ENCODE measurements around the gene NEURL2. TPM values are rescaled to one million over a fixed set of nuclear protein-coding genes. Genes with fewer than 3 reads are reported as not detected.

NEURL2 gene
- polyA plus RNA-seq, 1 donor (not counting 4 experiments of a cell fraction or from before 2014, with no cell fraction given), result 0.49 TPM

- H2AFZ ChIP-seq (ENCODE audit: control insufficient read depth, low read length), result no peak overlapping the region
- no peaks in the 10 kb centered on the region for H3K9me3 ChIP-seq (ENCODE audit: control insufficient read depth, low read depth, low read length)
- TF ChIP-seq EZH2 (IDR thresholded peaks at IDR 0.05; ENCODE audit: low read length) (no peak), CTCF (optimal IDR thresholded peaks at IDR 0.05 in 1 of 3, IDR thresholded peaks at IDR 0.05 in 1 of 3, conservative IDR thresholded peaks at IDR 0.05 in 1 of 3; ENCODE audit: extremely low read depth in 1 of 3, insufficient read depth in 2 of 3, low read length in 3 of 3) (no peak)
- peak overlapping the region; percentile 68 for H3K27ac ChIP-seq (ENCODE audit: control insufficient read depth, insufficient read depth, low read length)
- no peaks in the 10 kb centered on the region for H3K36me3 ChIP-seq (ENCODE audit: control insufficient read depth in 2 of 2, extremely low read depth in 1 of 2, insufficient read depth in 2 of 2, low read length in 2 of 2)
- H3K4me1 ChIP-seq (ENCODE audit: control insufficient read depth, extremely low read depth, insufficient read depth, low read length), result peaks cover 18% of the 10 kb centered on the region
- DNase-seq (ENCODE audit: low read depth, low spot score), result no peak
- dilution Hi-C loops (cut with MboI; ENCODE audit: extremely low pct_ligation_motif_present, low sequenced_read_pairs), result no loop called here
- H3K9me1 ChIP-seq (ENCODE audit: control insufficient read depth, extremely low read depth, insufficient read depth, low read length), result peaks cover 2% of the 10 kb centered on the region
- H4K20me1 ChIP-seq (ENCODE audit: control insufficient read depth, extremely low read depth, insufficient read depth, low read length), result no peaks in the 10 kb centered on the region
- peak; percentile 59 for FAIRE-seq
- H3K27me3 ChIP-seq (ENCODE audit: control insufficient read depth, extremely low read depth, insufficient read depth, low read length), result no peaks in the 10 kb centered on the region
- no peaks in the 10 kb centered on the region for H3K79me2 ChIP-seq (ENCODE audit: control insufficient read depth, insufficient read depth, low read length)
- H3K4me3 ChIP-seq (ENCODE audit: control insufficient read depth in 2 of 3, extremely low read depth in 1 of 3, insufficient read depth in 2 of 3, low read depth in 1 of 3, low read length in 3 of 3), result no peak overlapping the region
- no peak overlapping the region for H3K4me2 ChIP-seq (ENCODE audit: control insufficient read depth, extremely low read depth, insufficient read depth, low read depth, low read length)
- H3K9ac ChIP-seq (ENCODE audit: control insufficient read depth, extremely low read depth, insufficient read depth, low read length), result peak overlapping the region; percentile 28
These were observed 23.2 kb downstream of the NEURL2 start for GRCh38 chr20:45867819-45868176.

- no peak for DNase-seq (ENCODE audit: low read depth, low spot score)
- dilution Hi-C loops (cut with MboI; ENCODE audit: extremely low pct_ligation_motif_present, low sequenced_read_pairs), result no loop called here
- H3K9me3 ChIP-seq (ENCODE audit: control insufficient read depth, low read depth, low read length), result no peaks in the 10 kb centered on the region
- H3K79me2 ChIP-seq (ENCODE audit: control insufficient read depth, insufficient read depth, low read length), result no peaks in the 10 kb centered on the region
- H3K27ac ChIP-seq (ENCODE audit: control insufficient read depth, insufficient read depth, low read length), result peak overlapping the region; percentile 68
- no peak for TF ChIP-seq CTCF (optimal IDR thresholded peaks at IDR 0.05 in 1 of 3, IDR thresholded peaks at IDR 0.05 in 1 of 3, conservative IDR thresholded peaks at IDR 0.05 in 1 of 3; ENCODE audit: extremely low read depth in 1 of 3, insufficient read depth in 2 of 3, low read length in 3 of 3)
- no peak for TF ChIP-seq EZH2 (IDR thresholded peaks at IDR 0.05; ENCODE audit: low read length)
- peaks cover 2% of the 10 kb centered on the region for H3K9me1 ChIP-seq (ENCODE audit: control insufficient read depth, extremely low read depth, insufficient read depth, low read length)
- H3K4me2 ChIP-seq (ENCODE audit: control insufficient read depth, extremely low read depth, insufficient read depth, low read depth, low read length), result no peak overlapping the region
- H4K20me1 ChIP-seq (ENCODE audit: control insufficient read depth, extremely low read depth, insufficient read depth, low read length), result no peaks in the 10 kb centered on the region
- no peak overlapping the region for H2AFZ ChIP-seq (ENCODE audit: control insufficient read depth, low read length)
- no peak overlapping the region for H3K4me3 ChIP-seq (ENCODE audit: control insufficient read depth in 2 of 3, extremely low read depth in 1 of 3, insufficient read depth in 2 of 3, low read depth in 1 of 3, low read length in 3 of 3)
- H3K27me3 ChIP-seq (ENCODE audit: control insufficient read depth, extremely low read depth, insufficient read depth, low read length), result no peaks in the 10 kb centered on the region
- peak overlapping the region; percentile 28 for H3K9ac ChIP-seq (ENCODE audit: control insufficient read depth, extremely low read depth, insufficient read depth, low read length)
- peaks cover 18% of the 10 kb centered on the region for H3K4me1 ChIP-seq (ENCODE audit: control insufficient read depth, extremely low read depth, insufficient read depth, low read length)
- H3K36me3 ChIP-seq (ENCODE audit: control insufficient read depth in 2 of 2, extremely low read depth in 1 of 2, insufficient read depth in 2 of 2, low read length in 2 of 2), result no peaks in the 10 kb centered on the region
- no peak for FAIRE-seq
These were observed 23.7 kb downstream of the NEURL2 start for GRCh38 chr20:45867136-45867818.
